Stimulated activated naive CD8-positive, alpha-beta T cell treated with anti-CD3 and anti-CD28 coated beads, Interleukin-15, Interleukin-2, amounts not matched to agents 100 ng/mL and 50 ng/mL, for 24 hours (primary cell): Measurements from ENCODE around the gene SUPT3H.

Experiments
- H3K27ac Mint-ChIP-seq: one replicate; pipeline ENCODE4 v1.8.0; 2021; ENCODE audit warnings: mild to moderate bottlenecking, mixed read lengths
- H3K27me3 Mint-ChIP-seq: one replicate; pipeline ENCODE4 v1.8.0; 2021; ENCODE audit warnings: mixed read lengths
- H3K36me3 Mint-ChIP-seq: one replicate; pipeline ENCODE4 v1.8.0; 2021; ENCODE audit warnings: low read depth, mixed read lengths
- H3K4me1 Mint-ChIP-seq: one replicate; pipeline ENCODE4 v1.8.0; 2021; ENCODE audit warnings: low read depth, mixed read lengths
- H3K4me3 Mint-ChIP-seq: one replicate; pipeline ENCODE4 v1.8.0; 2021; ENCODE audit warnings: mild to moderate bottlenecking, mixed read lengths
- H3K9me3 Mint-ChIP-seq: one replicate; pipeline ENCODE4 v1.8.0; 2021; ENCODE audit warnings: mixed read lengths

SUPT3H gene

DNA sequence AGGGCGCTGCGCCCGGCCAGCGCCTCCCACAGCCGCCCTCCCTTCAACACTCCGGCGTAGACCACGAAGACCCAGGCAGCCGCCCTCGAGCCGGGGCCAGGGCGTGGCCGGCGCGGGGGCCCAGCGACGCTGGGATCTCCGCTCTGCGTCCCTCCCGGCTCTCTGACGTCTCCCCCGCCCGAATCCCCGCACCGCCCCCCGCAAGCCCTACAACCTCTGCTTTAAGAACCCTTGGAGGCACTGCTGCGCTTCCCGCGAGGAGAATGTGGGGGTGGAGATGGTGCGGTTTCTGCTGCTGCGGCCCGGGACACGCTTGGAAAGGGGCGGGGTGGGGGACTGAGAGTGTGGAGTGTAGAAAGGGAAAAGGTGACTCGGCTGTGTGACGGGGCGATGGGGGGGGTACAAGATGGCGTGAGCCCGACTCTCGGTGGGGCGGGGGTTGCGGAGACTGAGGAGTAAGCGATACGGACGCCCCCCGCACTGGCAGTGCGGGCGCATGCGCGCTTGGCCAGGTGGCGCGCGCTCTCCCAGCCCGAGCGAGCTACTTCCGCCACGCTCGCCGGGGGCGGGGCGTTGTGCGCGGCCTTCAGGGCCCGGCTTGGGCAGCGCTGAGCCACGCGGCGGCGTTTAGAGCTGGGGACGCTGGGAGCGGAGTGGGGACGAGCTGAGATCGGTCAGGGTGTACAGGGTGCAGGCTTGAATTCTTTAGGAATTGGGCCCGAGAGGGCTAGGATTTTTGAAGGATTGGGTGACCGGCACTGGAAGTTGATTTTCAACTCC lies at the start of gene SUPT3H:
Gene SUPT3H (minus strand): TSS at position 381 of the 780 bp plus-strand sequence.
- Mint-ChIP-seq H3K36me3 (no peaks in the 10 kb centered on the region), H3K27ac (peak within 1 kb of the TSS; percentile 99), H3K4me3 (peak within 1 kb of the TSS; percentile 95), H3K9me3 (no peaks in the 10 kb centered on the region), H3K27me3 (no peaks in the 10 kb centered on the region), H3K4me1 (peaks cover 33% of the 10 kb centered on the region)

GRCh38 chr6:45426251-45426650 lies 48.5 kb upstream of the SUPT3H start:
- H3K4me3 Mint-ChIP-seq: peak overlapping the region; percentile 60
- H3K9me3 Mint-ChIP-seq: no peaks in the 10 kb centered on the region
- peaks cover 9% of the 10 kb centered on the region for H3K27me3 Mint-ChIP-seq
- H3K4me1 Mint-ChIP-seq: peaks cover 69% of the 10 kb centered on the region
- H3K27ac Mint-ChIP-seq: no peak overlapping the region
- peaks cover 20% of the 10 kb centered on the region for H3K36me3 Mint-ChIP-seq

- Mint-ChIP-seq H3K36me3 (peaks cover 18% of the 10 kb centered on the region), H3K4me1 (peaks cover 72% of the 10 kb centered on the region), H3K27me3 (peaks cover 17% of the 10 kb centered on the region), H3K27ac (peak overlapping the region; percentile 92), H3K4me3 (peak overlapping the region; percentile 95), H3K9me3 (no peaks in the 10 kb centered on the region)
Observed at GRCh38 chr6:45424451-45424861, 46.7 kb upstream of the SUPT3H start.

GRCh38 chr6:45423824-45424450 lies 46.2 kb upstream of the SUPT3H start:
- Mint-ChIP-seq H3K27ac (peak overlapping the region; percentile 92), H3K9me3 (no peaks in the 10 kb centered on the region), H3K36me3 (peaks cover 13% of the 10 kb centered on the region), H3K4me3 (peak overlapping the region; percentile 95), H3K4me1 (peaks cover 72% of the 10 kb centered on the region), H3K27me3 (peaks cover 22% of the 10 kb centered on the region)

GRCh38 chr6:45423111-45423823 lies 45.5 kb upstream of the SUPT3H start:
- Mint-ChIP-seq H3K27ac (peak overlapping the region; percentile 96), H3K4me3 (peak overlapping the region; percentile 95), H3K36me3 (peaks cover 8% of the 10 kb centered on the region), H3K27me3 (peaks cover 24% of the 10 kb centered on the region), H3K9me3 (no peaks in the 10 kb centered on the region), H3K4me1 (peaks cover 68% of the 10 kb centered on the region)

DNA sequence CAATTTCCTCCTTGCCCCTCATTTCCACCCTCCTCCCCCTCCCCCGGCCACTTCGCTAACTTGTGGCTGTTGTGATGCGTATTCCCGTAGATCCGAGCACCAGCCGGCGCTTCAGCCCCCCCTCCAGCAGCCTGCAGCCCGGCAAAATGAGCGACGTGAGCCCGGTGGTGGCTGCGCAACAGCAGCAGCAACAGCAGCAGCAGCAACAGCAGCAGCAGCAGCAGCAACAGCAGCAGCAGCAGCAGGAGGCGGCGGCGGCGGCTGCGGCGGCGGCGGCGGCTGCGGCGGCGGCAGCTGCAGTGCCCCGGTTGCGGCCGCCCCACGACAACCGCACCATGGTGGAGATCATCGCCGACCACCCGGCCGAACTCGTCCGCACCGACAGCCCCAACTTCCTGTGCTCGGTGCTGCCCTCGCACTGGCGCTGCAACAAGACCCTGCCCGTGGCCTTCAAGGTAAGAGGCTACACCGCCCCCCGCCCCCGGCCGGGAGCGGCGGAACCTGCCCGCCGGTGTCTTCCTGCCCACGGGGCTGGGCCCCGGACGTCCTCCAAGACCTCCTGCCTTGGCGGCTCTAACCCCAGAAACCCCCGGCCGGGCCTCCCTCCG lies 44.9 kb upstream of the SUPT3H start:
- peaks cover 22% of the 10 kb centered on the region for H3K27me3 Mint-ChIP-seq
- H3K4me3 Mint-ChIP-seq: peak overlapping the region; percentile 95
- H3K9me3 Mint-ChIP-seq: no peaks in the 10 kb centered on the region
- H3K4me1 Mint-ChIP-seq: peaks cover 65% of the 10 kb centered on the region
- peaks cover 8% of the 10 kb centered on the region for H3K36me3 Mint-ChIP-seq
- H3K27ac Mint-ChIP-seq: peak overlapping the region; percentile 96

- H3K4me3 Mint-ChIP-seq: peak overlapping the region; percentile 95
- H3K9me3 Mint-ChIP-seq: no peaks in the 10 kb centered on the region
- peaks cover 70% of the 10 kb centered on the region for H3K4me1 Mint-ChIP-seq
- H3K27ac Mint-ChIP-seq: peak overlapping the region; percentile 96
- peaks cover 21% of the 10 kb centered on the region for H3K27me3 Mint-ChIP-seq
- H3K36me3 Mint-ChIP-seq: peaks cover 8% of the 10 kb centered on the region
Observed at GRCh38 chr6:45421709-45422502, 44.2 kb upstream of the SUPT3H start.

DNA sequence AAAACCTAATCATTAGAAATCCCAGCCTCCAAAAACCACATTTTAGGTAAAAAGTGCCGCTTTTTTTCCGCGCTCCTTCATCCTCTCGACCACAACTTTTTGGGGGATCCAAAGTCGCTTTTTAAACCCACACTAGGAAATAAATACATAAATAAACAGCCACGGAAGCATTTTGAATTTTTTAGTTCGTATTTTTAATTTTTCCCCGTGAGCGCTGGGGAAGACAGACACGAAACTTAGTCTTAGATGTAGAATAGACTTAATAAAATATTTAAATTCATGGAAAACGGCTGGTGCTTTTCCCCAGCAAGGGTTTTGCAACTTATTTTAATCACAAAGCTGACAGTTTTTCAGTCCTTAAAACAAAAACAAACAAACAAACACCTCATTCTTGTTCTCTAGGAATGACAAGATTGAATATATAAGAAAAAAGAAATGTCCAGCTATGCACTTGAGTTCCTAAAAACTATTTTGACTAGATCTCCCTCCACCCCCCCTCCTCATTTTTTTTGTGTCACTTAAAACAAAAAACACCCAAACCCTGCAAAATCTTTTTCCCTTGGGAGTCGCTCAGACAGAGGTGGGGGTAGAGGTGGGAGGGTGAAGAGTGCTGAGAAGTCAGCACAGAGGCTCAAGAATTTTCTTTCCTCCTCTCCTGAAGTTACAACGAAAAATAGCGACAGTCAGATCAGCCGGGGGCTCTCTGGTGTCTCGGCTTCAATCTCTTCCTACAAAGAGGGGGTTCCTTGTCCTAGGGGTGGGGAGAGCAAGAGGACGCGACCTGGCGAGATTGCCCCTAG lies 43.4 kb upstream of the SUPT3H start:
- Mint-ChIP-seq H3K4me1 (peaks cover 73% of the 10 kb centered on the region), H3K4me3 (peak overlapping the region; percentile 95), H3K27me3 (peaks cover 21% of the 10 kb centered on the region), H3K27ac (peak overlapping the region; percentile 96), H3K9me3 (no peaks in the 10 kb centered on the region), H3K36me3 (peaks cover 8% of the 10 kb centered on the region)

DNA sequence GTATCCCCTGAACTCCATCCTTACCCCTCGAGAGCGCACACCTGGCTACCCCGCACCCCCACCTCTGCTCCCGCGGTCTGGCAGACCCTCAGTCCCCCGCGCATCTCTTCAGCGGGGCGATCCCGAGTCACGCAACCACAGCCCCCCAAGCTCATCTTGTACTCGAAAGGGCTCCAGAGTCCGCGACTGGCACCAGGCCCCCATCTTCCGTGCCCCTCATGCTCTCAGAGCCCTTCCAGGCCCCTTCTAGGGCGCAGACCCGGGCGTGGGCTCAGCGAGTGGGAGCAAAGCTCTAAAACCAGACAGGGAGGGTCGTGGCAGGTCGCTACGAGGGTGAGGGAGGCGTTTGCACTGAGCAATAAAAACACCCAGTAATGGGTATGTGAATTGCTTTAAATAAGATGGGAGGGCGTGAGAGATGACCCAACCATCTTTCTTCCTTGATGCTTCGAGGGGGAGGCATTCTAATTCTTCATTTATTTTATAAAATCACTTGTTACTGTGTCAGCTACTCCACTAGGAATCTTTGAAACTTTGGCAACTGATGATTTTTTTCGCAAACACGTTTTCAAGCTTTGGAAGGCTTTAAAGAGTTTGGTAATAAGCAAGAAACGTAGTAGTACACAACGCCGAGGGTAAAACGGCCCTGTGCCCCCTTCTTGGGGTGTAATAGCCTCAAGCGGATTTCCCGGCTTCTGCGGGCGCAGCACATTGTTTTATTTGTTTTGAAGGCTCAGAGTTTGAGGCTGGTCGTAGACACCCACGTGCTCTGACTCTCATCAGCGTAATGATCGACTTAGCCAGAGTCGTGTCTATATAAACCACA lies 42.6 kb upstream of the SUPT3H start:
- Mint-ChIP-seq H3K4me1 (peaks cover 75% of the 10 kb centered on the region), H3K9me3 (no peaks in the 10 kb centered on the region), H3K27me3 (peaks cover 25% of the 10 kb centered on the region), H3K27ac (peak overlapping the region; percentile 96), H3K4me3 (peak overlapping the region; percentile 95), H3K36me3 (peaks cover 8% of the 10 kb centered on the region)

DNA sequence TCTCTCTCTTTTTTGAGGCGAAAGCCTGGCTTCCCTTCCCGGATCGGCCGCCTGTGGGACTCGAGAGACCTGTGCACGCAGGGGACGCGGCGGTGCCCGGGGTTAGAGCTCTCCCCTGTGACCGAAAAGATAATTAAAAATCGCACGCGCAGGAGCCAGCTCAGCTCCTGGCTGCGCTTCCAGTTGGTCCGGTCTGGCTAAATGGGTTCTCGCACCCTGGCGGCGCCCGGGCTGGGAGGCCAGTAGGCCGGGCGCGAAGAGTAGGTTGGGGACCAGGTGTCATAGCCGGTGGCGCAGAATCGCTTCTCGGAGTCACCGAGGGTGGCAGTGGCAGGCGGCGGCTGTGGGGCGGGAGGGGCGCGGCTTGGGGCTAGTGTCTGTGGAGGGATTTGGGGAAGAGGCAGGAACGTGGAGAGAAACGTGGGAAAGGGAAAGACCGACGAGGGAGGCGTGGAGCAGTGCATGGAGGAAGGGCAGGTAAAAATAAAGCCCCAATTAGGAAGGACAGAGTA lies 41.9 kb upstream of the SUPT3H start:
- peaks cover 4% of the 10 kb centered on the region for H3K36me3 Mint-ChIP-seq
- peak overlapping the region; percentile 96 for H3K27ac Mint-ChIP-seq
- H3K9me3 Mint-ChIP-seq: no peaks in the 10 kb centered on the region
- peak overlapping the region; percentile 95 for H3K4me3 Mint-ChIP-seq
- peaks cover 22% of the 10 kb centered on the region for H3K27me3 Mint-ChIP-seq
- H3K4me1 Mint-ChIP-seq: peaks cover 69% of the 10 kb centered on the region

DNA sequence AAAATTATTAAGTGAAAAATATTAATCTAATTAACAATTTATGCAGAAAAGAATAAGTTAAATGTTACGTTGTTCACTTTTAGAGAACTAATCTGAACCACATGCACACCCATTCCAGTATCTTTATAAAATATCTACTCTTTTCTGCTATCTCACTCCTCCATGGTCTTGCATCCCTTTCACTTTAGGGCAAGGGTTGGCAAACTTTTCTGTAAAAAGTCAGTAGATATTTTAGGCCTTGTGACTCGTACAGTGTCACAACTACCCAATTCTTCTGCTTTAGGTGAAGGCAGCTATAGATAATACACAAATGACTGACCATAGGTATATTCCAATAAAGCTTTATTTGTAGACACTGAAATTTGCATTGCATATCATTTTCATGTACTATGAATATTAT lies 39.7 kb upstream of the SUPT3H start:
- no peak overlapping the region for H3K4me3 Mint-ChIP-seq
- H3K9me3 Mint-ChIP-seq: no peaks in the 10 kb centered on the region
- peaks cover 22% of the 10 kb centered on the region for H3K27me3 Mint-ChIP-seq
- H3K4me1 Mint-ChIP-seq: peaks cover 60% of the 10 kb centered on the region
- peaks cover 4% of the 10 kb centered on the region for H3K36me3 Mint-ChIP-seq
- H3K27ac Mint-ChIP-seq: no peak overlapping the region

- H3K36me3 Mint-ChIP-seq: peaks cover 4% of the 10 kb centered on the region
- H3K9me3 Mint-ChIP-seq: no peaks in the 10 kb centered on the region
- peaks cover 22% of the 10 kb centered on the region for H3K27me3 Mint-ChIP-seq
- peaks cover 56% of the 10 kb centered on the region for H3K4me1 Mint-ChIP-seq
- H3K4me3 Mint-ChIP-seq: no peak overlapping the region
- peak overlapping the region; percentile 33 for H3K27ac Mint-ChIP-seq
Observed at GRCh38 chr6:45416700-45417099, 39.0 kb upstream of the SUPT3H start.
